ENCODE measurements around the gene MOB3C. TPM values are rescaled to one million over a fixed set of nuclear protein-coding genes. Genes with fewer than 3 reads are reported as not detected.

The MOB3C gene
- total RNA-seq, 1 donor from 2014 or later, result 9.4 TPM

DNA sequence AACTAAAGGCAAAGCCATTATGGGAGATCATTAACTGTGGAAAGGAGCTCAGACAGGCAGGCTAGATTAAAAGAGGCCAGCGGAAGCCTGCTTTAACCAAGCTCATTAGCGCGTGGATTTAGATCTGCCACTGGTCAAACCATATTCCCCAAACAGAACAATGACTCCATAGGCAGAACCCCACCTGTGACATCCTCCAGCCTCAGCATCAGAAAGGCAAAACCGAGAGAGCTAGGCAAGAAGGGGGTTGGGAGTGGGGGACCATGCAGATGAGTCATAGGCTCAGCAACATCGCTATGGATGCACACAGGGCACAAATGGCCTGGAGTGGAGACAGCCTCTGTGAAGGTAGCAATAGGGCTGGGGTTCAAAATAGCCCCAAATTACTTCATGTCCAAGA is 33.1 kb downstream of the MOB3C start:
- H3K4me3 Mint-ChIP-seq (ENCODE audit: unreplicated experiment), result no peak overlapping the region
- peaks cover 31% of the 10 kb centered on the region for H3K36me3 Mint-ChIP-seq (ENCODE audit: unreplicated experiment)
- H3K27me3 Mint-ChIP-seq (ENCODE audit: unreplicated experiment), result no peaks in the 10 kb centered on the region
- H3K4me1 Mint-ChIP-seq (ENCODE audit: unreplicated experiment), result no peaks in the 10 kb centered on the region
- no peak overlapping the region for H3K27ac Mint-ChIP-seq (ENCODE audit: unreplicated experiment)
- no peaks in the 10 kb centered on the region for H3K9me3 Mint-ChIP-seq (ENCODE audit: unreplicated experiment)
- TF ChIP-seq, protein P1, sequence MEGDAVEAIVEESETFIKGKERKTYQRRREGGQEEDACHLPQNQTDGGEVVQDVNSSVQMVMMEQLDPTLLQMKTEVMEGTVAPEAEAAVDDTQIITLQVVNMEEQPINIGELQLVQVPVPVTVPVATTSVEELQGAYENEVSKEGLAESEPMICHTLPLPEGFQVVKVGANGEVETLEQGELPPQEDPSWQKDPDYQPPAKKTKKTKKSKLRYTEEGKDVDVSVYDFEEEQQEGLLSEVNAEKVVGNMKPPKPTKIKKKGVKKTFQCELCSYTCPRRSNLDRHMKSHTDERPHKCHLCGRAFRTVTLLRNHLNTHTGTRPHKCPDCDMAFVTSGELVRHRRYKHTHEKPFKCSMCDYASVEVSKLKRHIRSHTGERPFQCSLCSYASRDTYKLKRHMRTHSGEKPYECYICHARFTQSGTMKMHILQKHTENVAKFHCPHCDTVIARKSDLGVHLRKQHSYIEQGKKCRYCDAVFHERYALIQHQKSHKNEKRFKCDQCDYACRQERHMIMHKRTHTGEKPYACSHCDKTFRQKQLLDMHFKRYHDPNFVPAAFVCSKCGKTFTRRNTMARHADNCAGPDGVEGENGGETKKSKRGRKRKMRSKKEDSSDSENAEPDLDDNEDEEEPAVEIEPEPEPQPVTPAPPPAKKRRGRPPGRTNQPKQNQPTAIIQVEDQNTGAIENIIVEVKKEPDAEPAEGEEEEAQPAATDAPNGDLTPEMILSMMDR (IDR thresholded peaks at IDR 0.05), result no peak
- DNase-seq (ENCODE audit: extremely low spot score, unreplicated experiment), result no peak

DNA sequence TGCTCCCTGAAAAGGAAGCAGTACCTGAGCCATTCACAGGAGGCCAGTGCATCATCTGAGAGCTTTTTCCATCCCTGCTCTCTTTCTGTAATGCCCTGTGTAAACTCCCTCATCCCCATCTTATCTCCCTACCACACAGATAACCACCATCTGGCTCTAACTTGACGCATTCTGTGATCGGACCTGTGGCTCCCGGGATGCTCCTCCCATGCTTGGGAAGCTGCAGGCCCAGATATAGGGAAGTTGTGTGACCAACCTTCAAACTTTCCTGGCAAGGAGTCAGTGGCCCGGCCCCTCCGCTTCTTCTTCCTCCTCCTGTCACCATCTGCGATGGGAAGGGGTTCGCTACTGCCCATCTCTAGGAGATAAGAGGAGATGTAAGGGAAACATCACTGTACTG is 33.6 kb downstream of the MOB3C start:
- TF ChIP-seq, protein P1 (IDR thresholded peaks at IDR 0.05), result no peak
- no peaks in the 10 kb centered on the region for H3K4me1 Mint-ChIP-seq (ENCODE audit: unreplicated experiment)
- H3K27me3 Mint-ChIP-seq (ENCODE audit: unreplicated experiment), result no peaks in the 10 kb centered on the region
- peaks cover 31% of the 10 kb centered on the region for H3K36me3 Mint-ChIP-seq (ENCODE audit: unreplicated experiment)
- no peak for DNase-seq (ENCODE audit: extremely low spot score, unreplicated experiment)
- no peaks in the 10 kb centered on the region for H3K9me3 Mint-ChIP-seq (ENCODE audit: unreplicated experiment)
- H3K27ac Mint-ChIP-seq (ENCODE audit: unreplicated experiment), result no peak overlapping the region
- H3K4me3 Mint-ChIP-seq (ENCODE audit: unreplicated experiment), result no peak overlapping the region

DNA sequence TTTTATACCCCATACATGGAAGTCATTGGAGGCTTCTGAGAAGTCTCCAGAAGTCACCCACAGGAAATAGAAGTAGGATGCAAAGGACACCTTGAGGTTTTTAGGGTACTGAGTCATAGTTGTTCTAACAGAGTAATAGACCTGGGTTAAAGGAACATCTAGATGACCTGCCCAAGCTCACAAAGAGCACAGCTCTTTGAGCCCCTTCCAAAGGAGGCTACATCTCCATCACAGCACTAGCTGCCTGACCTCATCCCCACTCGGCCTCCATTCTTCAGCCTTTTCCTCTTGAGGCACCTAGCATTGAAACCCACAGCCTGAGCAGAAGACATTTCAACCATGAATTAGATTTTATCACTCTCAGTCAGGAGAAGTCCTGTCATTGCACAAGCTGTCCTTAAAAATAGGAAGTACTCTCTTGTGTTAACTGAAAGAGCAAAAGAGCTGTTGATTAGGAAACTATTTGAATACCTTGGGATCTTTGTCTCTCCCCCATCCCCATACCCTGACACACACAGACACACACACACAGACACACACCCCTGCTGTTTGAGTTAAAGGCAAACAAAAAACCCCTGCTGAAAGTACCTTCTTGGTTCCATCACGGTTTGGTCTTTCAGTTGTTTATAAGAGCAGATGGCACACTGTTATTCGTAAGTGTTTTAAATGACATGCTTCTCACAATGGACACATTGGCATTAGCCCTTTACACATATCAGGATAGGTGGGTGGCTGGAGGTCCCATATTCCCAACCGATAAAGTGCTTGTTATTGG is 34.7 kb downstream of the MOB3C start:
- H3K4me1 Mint-ChIP-seq (ENCODE audit: unreplicated experiment), result no peaks in the 10 kb centered on the region
- no peak overlapping the region for H3K27ac Mint-ChIP-seq (ENCODE audit: unreplicated experiment)
- H3K36me3 Mint-ChIP-seq (ENCODE audit: unreplicated experiment), result peaks cover 32% of the 10 kb centered on the region
- no peaks in the 10 kb centered on the region for H3K27me3 Mint-ChIP-seq (ENCODE audit: unreplicated experiment)
- no peak overlapping the region for H3K4me3 Mint-ChIP-seq (ENCODE audit: unreplicated experiment)
- no peak for DNase-seq (ENCODE audit: extremely low spot score, unreplicated experiment)
- H3K9me3 Mint-ChIP-seq (ENCODE audit: unreplicated experiment), result no peaks in the 10 kb centered on the region
- TF ChIP-seq, protein P1 (IDR thresholded peaks at IDR 0.05), result no peak

DNA sequence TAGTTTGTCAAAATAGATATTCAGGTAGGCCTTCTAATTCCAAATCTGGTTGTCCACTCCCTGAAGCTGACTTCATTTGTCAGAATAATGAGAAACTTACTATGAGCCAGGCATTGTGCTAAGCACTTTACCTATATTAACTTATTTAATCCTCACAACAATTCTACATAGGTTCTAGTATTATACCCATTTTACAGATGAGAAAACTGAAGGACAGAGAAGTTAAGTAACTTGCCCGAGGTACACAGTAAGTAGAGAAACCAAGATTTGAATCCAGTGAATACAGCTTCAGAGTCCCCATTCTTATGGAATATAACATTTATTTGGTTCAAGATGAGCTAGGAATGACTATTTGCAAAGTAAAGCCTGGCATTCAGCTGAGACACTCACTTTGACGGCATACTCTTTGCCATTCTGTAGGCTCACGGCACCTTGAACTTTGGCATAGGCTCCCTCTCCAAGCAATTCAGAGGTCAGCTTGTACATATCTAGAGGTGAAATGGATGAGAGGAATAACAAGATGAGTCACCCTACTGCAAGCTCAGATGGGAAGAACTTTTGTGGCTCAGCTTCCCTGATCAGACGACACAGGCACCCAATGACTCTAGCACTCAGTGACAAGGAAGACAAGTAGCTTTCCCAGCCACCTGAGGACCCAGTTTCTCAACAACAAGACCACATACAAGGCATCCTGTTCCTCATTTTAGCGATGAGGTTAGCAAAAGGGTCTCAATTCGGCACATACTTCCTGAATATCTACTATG is 36.3 kb downstream of the MOB3C start:
- no peaks in the 10 kb centered on the region for H3K9me3 Mint-ChIP-seq (ENCODE audit: unreplicated experiment)
- H3K27me3 Mint-ChIP-seq (ENCODE audit: unreplicated experiment), result no peaks in the 10 kb centered on the region
- H3K27ac Mint-ChIP-seq (ENCODE audit: unreplicated experiment), result no peak overlapping the region
- H3K4me1 Mint-ChIP-seq (ENCODE audit: unreplicated experiment), result no peaks in the 10 kb centered on the region
- TF ChIP-seq, protein P1 (IDR thresholded peaks at IDR 0.05), result no peak
- H3K4me3 Mint-ChIP-seq (ENCODE audit: unreplicated experiment), result no peak overlapping the region
- no peak for DNase-seq (ENCODE audit: extremely low spot score, unreplicated experiment)
- peaks cover 32% of the 10 kb centered on the region for H3K36me3 Mint-ChIP-seq (ENCODE audit: unreplicated experiment)

DNA sequence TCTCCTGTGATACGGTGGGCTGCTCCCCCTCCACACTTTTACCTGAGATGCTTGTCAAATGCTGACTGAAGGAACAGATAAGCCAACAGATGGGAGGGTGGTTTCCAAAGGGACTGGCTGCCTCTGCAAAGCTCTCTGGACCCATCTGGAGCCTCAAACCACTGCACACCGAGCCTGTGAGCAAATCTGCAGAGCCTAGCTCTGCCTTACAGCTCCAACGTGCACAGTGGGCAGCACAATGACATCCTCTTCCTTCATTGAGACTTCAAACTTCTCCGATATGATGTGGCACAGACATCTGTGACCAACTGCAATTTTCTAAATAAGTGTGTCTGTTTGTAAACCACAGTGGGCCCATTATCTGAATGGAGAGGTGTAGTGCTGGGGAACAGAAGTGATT is 38.9 kb downstream of the MOB3C start:
- no peak for DNase-seq (ENCODE audit: extremely low spot score, unreplicated experiment)
- Mint-ChIP-seq H3K36me3 (ENCODE audit: unreplicated experiment) (peaks cover 31% of the 10 kb centered on the region), H3K27ac (ENCODE audit: unreplicated experiment) (no peak overlapping the region), H3K4me1 (ENCODE audit: unreplicated experiment) (no peaks in the 10 kb centered on the region), H3K27me3 (ENCODE audit: unreplicated experiment) (no peaks in the 10 kb centered on the region), H3K4me3 (ENCODE audit: unreplicated experiment) (no peak overlapping the region), H3K9me3 (ENCODE audit: unreplicated experiment) (no peaks in the 10 kb centered on the region)
- TF ChIP-seq, protein P1 (IDR thresholded peaks at IDR 0.05), result no peak
